ENCODE results near the gene NCAN. TPM values are rescaled to one million over a fixed set of nuclear protein-coding genes. Genes with fewer than 3 reads are reported as not detected.
"Not testable (repeated sequence)": the region's sequence is repeated elsewhere in the genome, so short reads cannot be mapped to it uniquely, and the experiment has no call there.

NCAN gene
- total RNA-seq, 2 donors from 2014 or later = 0.05 TPM; not detected in 1

DNA sequence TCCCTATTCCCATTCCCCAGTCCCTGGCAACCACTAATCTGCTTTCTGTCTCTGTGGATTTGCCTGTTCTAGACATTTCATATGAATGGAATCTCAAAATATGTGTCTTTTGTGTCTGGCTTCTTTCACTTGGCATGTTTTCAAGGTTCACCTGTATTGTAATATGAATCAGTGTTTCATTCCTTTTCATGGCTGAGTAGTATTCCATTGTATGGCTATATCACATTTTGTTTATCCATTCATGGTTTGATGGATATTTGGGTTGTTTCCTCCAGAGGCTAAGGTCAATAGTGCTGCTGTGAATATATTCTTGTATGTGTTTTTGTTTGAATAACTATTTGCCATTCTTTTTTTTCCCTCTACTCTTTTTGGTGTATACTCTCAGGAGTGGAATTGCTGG, 24.4 kb downstream of the NCAN start:
- Histone ChIP-seq H3K4me3 (no peak overlapping the region), H3K36me3 (no peaks in the 10 kb centered on the region), H3K4me1 (no peaks in the 10 kb centered on the region), H3K9ac (ENCODE audit: low read depth in 2 of 2, low read length in 2 of 2) (no peak overlapping the region), H3K9me3 (no peaks in the 10 kb centered on the region), H3K27me3 (no peaks in the 10 kb centered on the region), H3K27ac (no peak overlapping the region)
- TF ChIP-seq CTCF (IDR thresholded peaks at IDR 0.05) = no peak
- intact Hi-C loops (cut with DNase I) = no loop called here
- no peak for DNase-seq

GRCh38 chr19:19238126-19238894, 26.6 kb downstream of the NCAN start:
- Histone ChIP-seq H3K36me3 (no peaks in the 10 kb centered on the region), H3K4me3 (no peak overlapping the region), H3K27ac (no peak overlapping the region), H3K27me3 (no peaks in the 10 kb centered on the region), H3K4me1 (no peaks in the 10 kb centered on the region), H3K9me3 (no peaks in the 10 kb centered on the region), H3K9ac (ENCODE audit: low read depth in 2 of 2, low read length in 2 of 2) (no peak overlapping the region)
- DNase-seq = no peak
- no peak for TF ChIP-seq CTCF (IDR thresholded peaks at IDR 0.05)
- intact Hi-C loops (cut with DNase I) = no loop called here

DNA sequence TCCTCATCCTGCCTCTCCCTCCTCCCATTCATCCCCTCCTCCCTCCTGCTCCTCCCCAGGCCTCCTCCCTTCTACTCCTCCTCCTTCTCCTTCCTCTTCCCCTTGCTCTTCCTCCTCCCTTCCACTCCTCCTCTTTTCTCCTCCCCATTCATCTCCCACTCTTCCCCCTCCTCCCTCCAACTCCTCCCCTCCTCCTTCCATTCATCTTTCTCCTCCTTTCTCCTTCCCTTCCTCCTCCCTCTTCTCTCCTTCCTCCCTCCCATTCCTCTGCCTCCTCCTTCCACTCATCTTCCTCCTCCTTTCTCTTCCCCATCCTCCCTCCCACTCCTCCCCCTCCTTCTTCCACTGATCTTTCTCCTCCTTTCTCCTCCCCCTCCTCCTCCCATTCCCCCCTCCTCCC, 27.9 kb downstream of the NCAN start:
- H3K9ac ChIP-seq (ENCODE audit: low read depth in 2 of 2, low read length in 2 of 2) = no peak overlapping the region
- TF ChIP-seq CTCF (IDR thresholded peaks at IDR 0.05) = no peak
- no peaks in the 10 kb centered on the region for H3K27me3 ChIP-seq
- H3K9me3 ChIP-seq = no peaks in the 10 kb centered on the region
- no peak overlapping the region for H3K4me3 ChIP-seq
- H3K27ac ChIP-seq = no peak overlapping the region
- intact Hi-C loops (cut with DNase I) = no loop called here
- no peaks in the 10 kb centered on the region for H3K36me3 ChIP-seq
- H3K4me1 ChIP-seq = no peaks in the 10 kb centered on the region
- DNase-seq = no peak

GRCh38 chr19:19240476-19240875, 28.7 kb downstream of the NCAN start:
- no peak for DNase-seq
- Histone ChIP-seq H3K4me1 (no peaks in the 10 kb centered on the region), H3K36me3 (no peaks in the 10 kb centered on the region), H3K9ac (ENCODE audit: low read depth in 2 of 2, low read length in 2 of 2) (no peak overlapping the region), H3K9me3 (no peaks in the 10 kb centered on the region), H3K27ac (no peak overlapping the region), H3K4me3 (no peak overlapping the region), H3K27me3 (no peaks in the 10 kb centered on the region)
- no peak for TF ChIP-seq CTCF (IDR thresholded peaks at IDR 0.05)
- intact Hi-C loops (cut with DNase I) = no loop called here

GRCh38 chr19:19250196-19250801, 38.5 kb downstream of the NCAN start:
- no peak for DNase-seq
- intact Hi-C loops (cut with DNase I) = no loop called here
- Histone ChIP-seq H3K36me3 (no peaks in the 10 kb centered on the region), H3K4me1 (no peaks in the 10 kb centered on the region), H3K9ac (ENCODE audit: low read depth in 2 of 2, low read length in 2 of 2) (no peak overlapping the region), H3K27me3 (no peaks in the 10 kb centered on the region), H3K27ac (no peak overlapping the region), H3K9me3 (no peaks in the 10 kb centered on the region), H3K4me3 (no peak overlapping the region)
- TF ChIP-seq CTCF (IDR thresholded peaks at IDR 0.05) = no peak

DNA sequence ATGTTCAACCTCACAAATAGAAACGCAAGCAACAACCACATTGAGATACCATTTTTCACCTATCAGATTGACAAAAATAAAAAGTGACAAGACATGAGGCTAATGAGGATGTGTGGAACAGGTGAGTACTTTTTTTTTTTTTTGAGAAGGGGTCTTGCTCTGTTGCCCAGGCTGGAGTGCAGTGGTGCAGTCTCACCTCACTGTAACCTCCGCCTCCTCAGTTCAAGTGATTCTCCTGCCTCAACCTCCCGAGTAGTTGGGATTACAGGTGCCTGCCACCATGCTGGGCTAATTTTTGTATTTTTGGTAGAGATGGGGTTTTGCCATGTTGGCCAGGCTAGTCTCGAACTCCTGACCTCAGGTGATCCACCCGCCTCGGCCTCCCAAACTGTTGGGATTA, 41.7 kb downstream of the NCAN start:
- intact Hi-C loops (cut with DNase I); H3K27me3 ChIP-seq; H3K9me3 ChIP-seq: not testable (repeated sequence)

More for the DNA sequence above, 41.7 kb downstream of the NCAN start:
- H3K27ac ChIP-seq; H3K9ac ChIP-seq (ENCODE audit: low read depth in 2 of 2, low read length in 2 of 2); H3K4me1 ChIP-seq; H3K36me3 ChIP-seq; DNase-seq; H3K4me3 ChIP-seq: not testable (repeated sequence)
